ENCODE measurements around the gene FYCO1.

GRCh38 chr3:45923755-45924154 lies 71.9 kb downstream of the FYCO1 start:
- TF ChIP-seq POLR2A (IDR thresholded peaks at IDR 0.05) (no peak), CTCF (IDR thresholded peaks at IDR 0.05) (no peak)
